BLaER1 treated with 17β-estradiol and CSF1 and Interleukin-3, amounts not matched to agents 10 nM and 100 nM (cell line): ENCODE results near the gene GOT1.

Experiments
- H3K27ac ChIP-seq, 11 experiments: shearing (Covaris generic); formaldehyde crosslinking; 2 replicates each; pipeline ENCODE4 v1.8.1; 2022
- H3K27me3 ChIP-seq, 11 experiments: shearing (Covaris generic); formaldehyde crosslinking; 2 replicates each; pipeline ENCODE4 v1.8.1; 2022
- H3K36me3 ChIP-seq, 11 experiments: shearing (Covaris generic); formaldehyde crosslinking; 2 replicates each; pipeline ENCODE4 v1.8.1; 2022
- H3K4me1 ChIP-seq, 10 experiments: shearing (Covaris generic); formaldehyde crosslinking; 2 replicates each; pipeline ENCODE4 v1.8.1; 2022
- H3K4me2 ChIP-seq, 11 experiments: shearing (Covaris generic); formaldehyde crosslinking; 2 replicates each; pipeline ENCODE4 v1.8.1; 2022
- H3K4me3 ChIP-seq, 10 experiments: shearing (Covaris generic); formaldehyde crosslinking; 2 replicates each; pipeline ENCODE4 v1.8.1; 2022
- H3K9ac ChIP-seq, 11 experiments: shearing (Covaris generic); formaldehyde crosslinking; 2 replicates each; pipeline ENCODE4 v1.8.1; 2022
- H3K9me3 ChIP-seq, 11 experiments: shearing (Covaris generic); formaldehyde crosslinking; replicated peaks in 1 of 11; 2 replicates each; pipeline ENCODE4 v1.8.1; 2022
- H4K20me1 ChIP-seq, 11 experiments: shearing (Covaris generic); formaldehyde crosslinking; 2 replicates each; pipeline ENCODE4 v1.8.1; 2022
- Cebpa-rat ChIP-seq, 11 experiments: shearing (Covaris generic); IDR thresholded peaks; 2 replicates each; pipeline ENCODE4 v1.8.1; 2022

GOT1 gene

DNA sequence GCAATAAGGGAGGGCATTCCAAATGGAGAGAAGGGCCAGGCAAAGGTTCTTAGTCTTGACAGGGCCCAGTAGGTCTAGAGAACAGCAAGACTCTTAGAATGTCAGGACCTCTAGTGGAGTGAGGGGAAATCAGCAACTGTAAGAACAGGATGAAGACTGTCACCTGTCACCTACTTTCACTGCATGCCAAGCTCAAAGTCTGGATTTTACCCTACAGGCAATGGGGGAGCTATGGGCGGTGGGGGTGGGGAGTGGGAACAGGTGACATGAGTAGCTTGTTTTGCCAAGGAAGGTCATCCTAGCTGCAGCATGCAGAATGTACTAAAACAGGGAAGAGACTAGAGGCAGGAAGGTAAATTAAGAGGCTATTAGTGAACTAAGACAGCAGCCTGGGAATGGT lies 18.3 kb downstream of the GOT1 start:
- H3K4me2 ChIP-seq = no peak overlapping the region
- H3K36me3 ChIP-seq = peaks cover 7 to 55% (median 36%) of the 10 kb centered on the region in 11 experiments
- H4K20me1 ChIP-seq = peaks cover 0 to 53% (median 6%) of the 10 kb centered on the region in 11 experiments; a peak in 9 of 22 replicates
- H3K4me1 ChIP-seq = peaks cover 0 to 9% (median 0%) of the 10 kb centered on the region in 10 experiments; a peak in 4 of 20 replicates
- no peak overlapping the region for H3K9ac ChIP-seq
- H3K4me3 ChIP-seq = no peak overlapping the region
- H3K27ac ChIP-seq = no peak overlapping the region
- TF ChIP-seq Cebpa-rat (IDR thresholded peaks at IDR 0.05) = no peak
- peaks cover 0 to 4% (median 2%) of the 10 kb centered on the region in 11 experiments; a peak in 6 of 22 replicates for H3K9me3 ChIP-seq
- no peaks in the 10 kb centered on the region for H3K27me3 ChIP-seq

DNA sequence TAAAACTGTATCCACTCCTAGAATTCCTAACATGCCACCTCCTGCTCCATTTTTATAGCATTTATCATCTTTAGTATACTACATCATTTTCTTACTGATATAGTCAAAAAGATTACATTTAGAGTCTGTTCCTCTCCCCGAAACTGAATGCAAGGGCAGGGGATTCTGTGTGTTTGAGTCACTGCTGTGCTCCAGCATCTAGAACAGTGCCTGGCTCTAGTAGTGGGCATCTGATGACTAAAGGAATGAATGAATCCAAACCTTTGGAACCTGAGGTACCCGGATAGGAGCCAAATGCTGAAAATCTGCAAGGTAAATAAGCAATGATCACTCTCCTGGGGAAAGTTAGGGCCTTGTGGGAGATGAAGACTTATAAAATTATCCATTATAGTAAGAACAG lies 18.9 kb downstream of the GOT1 start:
- peaks cover 12 to 61% (median 41%) of the 10 kb centered on the region in 11 experiments for H3K36me3 ChIP-seq
- H3K27ac ChIP-seq = no peak overlapping the region
- no peaks in the 10 kb centered on the region for H3K27me3 ChIP-seq
- no peak for TF ChIP-seq Cebpa-rat (IDR thresholded peaks at IDR 0.05)
- peaks cover 0 to 58% (median 6%) of the 10 kb centered on the region in 11 experiments; a peak in 10 of 22 replicates for H4K20me1 ChIP-seq
- H3K9ac ChIP-seq = no peak overlapping the region
- no peak overlapping the region for H3K4me2 ChIP-seq
- no peak overlapping the region for H3K4me3 ChIP-seq
- H3K9me3 ChIP-seq = peaks cover 0 to 4% (median 2%) of the 10 kb centered on the region in 11 experiments; a peak in 6 of 22 replicates
- peaks cover 0 to 9% (median 0%) of the 10 kb centered on the region in 10 experiments; a peak in 4 of 20 replicates for H3K4me1 ChIP-seq

DNA sequence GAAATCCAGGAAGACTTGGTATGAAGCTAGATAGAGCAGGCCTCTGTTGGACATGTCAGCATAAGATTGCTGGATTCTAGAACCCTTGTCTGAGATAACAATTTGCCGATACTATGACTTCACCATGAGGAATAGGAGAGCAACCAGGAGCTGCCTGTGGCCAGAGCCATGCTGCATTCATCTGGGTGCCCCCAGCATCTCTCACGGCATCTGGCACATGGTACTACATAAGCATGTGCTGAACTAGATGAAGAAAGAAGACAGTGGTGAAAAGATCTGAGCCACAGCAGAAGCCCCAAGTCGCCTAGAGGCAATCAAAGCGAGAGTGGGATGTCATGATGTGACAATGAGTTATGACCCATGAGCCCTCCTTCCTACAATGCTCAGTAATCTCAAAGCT lies 19.5 kb downstream of the GOT1 start:
- Histone ChIP-seq H3K36me3 (peaks cover 19 to 62% (median 48%) of the 10 kb centered on the region in 11 experiments), H3K9me3 (no peaks in the 10 kb centered on the region), H3K27ac (no peak overlapping the region), H3K9ac (no peak overlapping the region), H3K4me3 (no peak overlapping the region), H3K4me1 (peaks cover 0 to 9% (median 0%) of the 10 kb centered on the region in 10 experiments; a peak in 4 of 20 replicates), H3K27me3 (no peaks in the 10 kb centered on the region), H3K4me2 (no peak overlapping the region), H4K20me1 (peaks cover 0 to 60% (median 7%) of the 10 kb centered on the region in 11 experiments; a peak in 10 of 22 replicates)
- TF ChIP-seq Cebpa-rat (IDR thresholded peaks at IDR 0.05) = no peak

DNA sequence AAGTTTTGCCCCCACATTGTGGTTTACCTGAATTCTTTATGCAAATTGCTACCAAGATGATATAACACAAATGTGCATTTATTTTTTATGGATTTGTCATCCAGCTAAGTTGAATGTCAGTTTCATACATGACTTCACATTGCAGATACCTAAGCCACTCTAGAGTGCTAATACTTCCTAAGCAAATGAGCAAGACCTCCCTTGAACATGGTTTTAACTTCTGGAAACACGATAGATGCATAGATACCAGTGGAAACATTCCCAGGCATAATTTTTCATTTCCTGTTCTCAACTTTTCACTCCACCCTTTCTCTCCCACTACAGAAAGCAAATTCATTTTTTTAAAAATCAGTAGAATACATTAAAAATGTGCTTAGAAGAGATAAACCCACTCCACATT lies 20.3 kb downstream of the GOT1 start:
- Histone ChIP-seq H3K27ac (no peak overlapping the region), H3K4me2 (no peak overlapping the region), H3K4me1 (peaks cover 0 to 9% (median 0%) of the 10 kb centered on the region in 10 experiments; a peak in 4 of 20 replicates), H3K9me3 (no peaks in the 10 kb centered on the region), H4K20me1 (peaks cover 0 to 60% (median 7%) of the 10 kb centered on the region in 11 experiments; a peak in 10 of 22 replicates), H3K9ac (no peak overlapping the region), H3K27me3 (no peaks in the 10 kb centered on the region), H3K4me3 (no peak overlapping the region), H3K36me3 (peaks cover 26 to 69% (median 55%) of the 10 kb centered on the region in 11 experiments)
- no peak for TF ChIP-seq Cebpa-rat (IDR thresholded peaks at IDR 0.05)

DNA sequence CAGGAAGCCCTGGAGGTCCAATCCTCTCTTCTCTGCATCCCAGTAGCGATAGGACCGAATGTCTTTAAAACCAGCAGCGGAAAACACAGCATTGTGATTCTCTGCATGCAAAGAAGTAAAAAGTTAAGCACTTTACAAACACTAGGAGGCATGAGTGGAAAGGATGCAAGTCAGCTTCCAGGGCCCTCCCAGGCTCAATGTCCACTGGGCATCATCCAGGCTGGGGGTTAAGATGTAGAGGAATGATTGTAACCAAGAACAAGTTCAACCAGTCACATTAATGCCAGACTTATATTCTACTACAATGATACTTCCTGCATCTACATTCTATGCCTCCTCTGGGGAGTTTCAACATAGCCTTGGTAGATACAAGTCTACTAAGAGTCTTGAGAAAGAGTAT lies 24.3 kb downstream of the GOT1 start:
- H3K4me2 ChIP-seq = no peak overlapping the region
- H3K9me3 ChIP-seq = no peaks in the 10 kb centered on the region
- no peak overlapping the region for H3K27ac ChIP-seq
- no peak for TF ChIP-seq Cebpa-rat (IDR thresholded peaks at IDR 0.05)
- H3K4me1 ChIP-seq = peaks cover 24 to 35% (median 28%) of the 10 kb centered on the region in 10 experiments
- no peaks in the 10 kb centered on the region for H3K27me3 ChIP-seq
- H3K36me3 ChIP-seq = peaks cover 65 to 92% (median 79%) of the 10 kb centered on the region in 11 experiments
- H3K4me3 ChIP-seq = no peak overlapping the region
- H4K20me1 ChIP-seq = peaks cover 0 to 66% (median 19%) of the 10 kb centered on the region in 11 experiments; a peak in 15 of 22 replicates
- no peak overlapping the region for H3K9ac ChIP-seq

DNA sequence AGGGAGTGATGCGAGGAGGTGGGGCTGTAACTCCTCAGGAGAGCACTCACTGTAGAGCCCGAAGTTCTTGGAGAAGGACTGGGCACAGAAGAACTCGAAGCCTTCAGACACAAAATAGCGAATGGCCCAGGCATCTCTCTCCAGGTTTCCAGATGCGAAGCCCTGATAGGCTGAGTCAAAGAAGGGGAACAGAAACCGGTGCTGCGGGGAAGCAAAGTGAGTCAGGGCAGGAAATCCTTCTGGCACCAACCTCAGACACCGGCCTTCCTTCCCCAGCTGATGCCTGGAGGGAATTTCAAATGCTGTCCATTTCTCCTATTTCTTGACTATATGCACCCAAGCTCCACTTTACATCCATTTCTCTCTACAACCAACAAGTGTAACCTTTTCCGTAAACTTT lies 26.8 kb downstream of the GOT1 start:
- H3K4me2 ChIP-seq = peak overlapping the region; percentile 43 to 77 (median 61)
- peaks cover 18 to 35% (median 28%) of the 10 kb centered on the region in 10 experiments for H3K4me1 ChIP-seq
- peaks cover 0 to 43% (median 19%) of the 10 kb centered on the region in 11 experiments; a peak in 13 of 22 replicates for H4K20me1 ChIP-seq
- H3K27me3 ChIP-seq = no peaks in the 10 kb centered on the region
- peaks cover 79 to 96% (median 85%) of the 10 kb centered on the region in 11 experiments for H3K36me3 ChIP-seq
- no peaks in the 10 kb centered on the region for H3K9me3 ChIP-seq
- no peak overlapping the region for H3K27ac ChIP-seq
- no peak overlapping the region for H3K9ac ChIP-seq
- no peak for TF ChIP-seq Cebpa-rat (IDR thresholded peaks at IDR 0.05)
- no peak overlapping the region for H3K4me3 ChIP-seq

DNA sequence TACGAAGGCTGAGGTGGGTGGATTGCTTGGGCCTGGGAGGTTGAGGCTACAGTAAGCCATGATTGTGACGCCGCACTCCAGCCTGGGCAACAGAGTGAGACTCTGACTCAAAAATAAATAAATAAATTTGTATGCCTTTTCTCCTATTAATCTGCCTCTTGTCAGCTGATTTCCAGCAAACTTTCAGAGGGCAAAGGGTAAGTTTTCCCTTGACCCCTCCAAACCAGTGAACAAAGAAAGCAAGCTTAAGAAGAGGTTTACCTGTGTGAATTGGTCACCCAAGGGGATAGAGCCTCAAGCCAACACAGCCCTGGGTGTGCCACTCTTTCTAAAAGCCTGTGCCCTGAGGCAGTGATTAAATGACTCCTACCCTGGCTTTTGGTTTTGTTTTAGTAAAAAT lies 30.8 kb downstream of the GOT1 start:
- Histone ChIP-seq H3K9ac (no peak overlapping the region), H3K9me3 (no peaks in the 10 kb centered on the region), H3K4me2 (no peak overlapping the region), H4K20me1 (peaks cover 0 to 19% (median 13%) of the 10 kb centered on the region in 11 experiments; a peak in 13 of 22 replicates), H3K4me3 (no peak overlapping the region), H3K27me3 (no peaks in the 10 kb centered on the region), H3K4me1 (peaks cover 32 to 50% (median 37%) of the 10 kb centered on the region in 10 experiments), H3K36me3 (peaks cover 79 to 100% (median 90%) of the 10 kb centered on the region in 11 experiments), H3K27ac (no peak overlapping the region)
- no peak for TF ChIP-seq Cebpa-rat (IDR thresholded peaks at IDR 0.05)

DNA sequence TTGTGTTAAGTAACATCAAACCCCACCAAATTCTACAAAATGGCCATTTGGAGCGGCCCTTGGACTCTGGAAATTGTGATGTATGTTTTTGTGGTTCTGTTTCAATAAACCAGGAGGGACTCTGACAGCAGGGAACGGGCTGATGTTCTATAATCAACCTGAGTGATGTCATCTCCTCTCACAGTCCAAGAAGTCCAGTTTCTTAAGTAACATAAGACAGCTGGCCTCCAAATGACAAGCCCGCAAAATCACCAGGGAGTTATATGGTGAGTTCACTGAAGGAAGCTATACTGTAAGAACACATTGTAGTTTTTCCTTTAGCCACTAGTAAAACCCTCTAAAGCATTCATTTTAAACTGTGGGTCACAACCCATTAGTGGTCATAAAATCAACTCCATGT lies 34.0 kb downstream of the GOT1 start:
- Histone ChIP-seq H3K9ac (no peak overlapping the region), H3K36me3 (peaks cover 53 to 73% (median 65%) of the 10 kb centered on the region in 11 experiments), H3K27ac (no peak overlapping the region), H4K20me1 (peaks cover 0 to 7% (median 0%) of the 10 kb centered on the region in 11 experiments; a peak in 5 of 22 replicates), H3K4me3 (no peak overlapping the region), H3K9me3 (no peaks in the 10 kb centered on the region), H3K4me1 (peaks cover 7 to 25% (median 19%) of the 10 kb centered on the region in 10 experiments; a peak in 18 of 20 replicates), H3K4me2 (peak overlapping the region in 3 of 11 experiments; percentile 47 to 61 (median 60); a peak in 4 of 22 replicates), H3K27me3 (no peaks in the 10 kb centered on the region)
- no peak for TF ChIP-seq Cebpa-rat (IDR thresholded peaks at IDR 0.05)

DNA sequence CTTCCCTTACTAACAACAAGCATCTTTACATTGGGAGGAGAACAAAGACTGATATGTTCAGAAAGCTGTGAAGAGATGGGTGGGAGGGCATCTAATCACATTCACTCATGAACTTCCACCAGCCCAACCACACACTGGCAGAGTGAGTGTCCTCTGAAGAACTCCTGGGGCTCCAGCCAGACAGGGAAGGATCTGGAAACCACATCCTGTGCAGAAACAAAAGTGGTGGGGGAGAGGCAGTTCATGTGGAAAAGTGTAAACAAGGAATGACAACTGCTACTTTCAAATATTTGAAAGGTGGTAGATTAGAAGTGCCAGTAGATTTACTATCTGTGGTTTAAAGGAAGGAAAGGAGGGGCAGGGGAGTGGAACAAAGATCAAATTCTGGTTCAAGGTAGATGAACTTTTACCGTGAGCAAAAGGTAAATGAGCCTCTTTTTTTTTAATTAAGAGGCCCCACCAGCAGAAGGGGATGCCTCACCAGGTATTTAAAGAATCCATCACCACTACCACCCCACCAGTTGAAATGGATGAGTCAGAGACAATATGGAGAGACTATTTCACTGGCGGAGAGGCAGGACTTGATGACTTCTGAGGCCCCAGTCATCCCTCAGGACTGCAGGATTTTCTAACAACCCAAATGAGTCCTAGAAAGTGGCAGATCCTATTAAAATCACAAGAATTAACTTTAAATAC lies 34.5 kb downstream of the GOT1 start:
- peaks cover 7 to 25% (median 19%) of the 10 kb centered on the region in 10 experiments; a peak in 18 of 20 replicates for H3K4me1 ChIP-seq
- H3K36me3 ChIP-seq = peaks cover 47 to 68% (median 60%) of the 10 kb centered on the region in 11 experiments
- H3K9ac ChIP-seq = no peak overlapping the region
- TF ChIP-seq Cebpa-rat (IDR thresholded peaks at IDR 0.05) = no peak
- peaks cover 0 to 7% (median 0%) of the 10 kb centered on the region in 11 experiments; a peak in 4 of 22 replicates for H4K20me1 ChIP-seq
- H3K4me2 ChIP-seq = peak overlapping the region; percentile 6 to 65 (median 56); a peak in 18 of 22 replicates
- H3K9me3 ChIP-seq = no peaks in the 10 kb centered on the region
- H3K27ac ChIP-seq = no peak overlapping the region
- no peak overlapping the region for H3K4me3 ChIP-seq
- H3K27me3 ChIP-seq = no peaks in the 10 kb centered on the region
